ENCODE data around the gene FAM180B. TPM values are rescaled to one million over a fixed set of nuclear protein-coding genes. Genes with fewer than 3 reads are reported as not detected.
A peak's percentile ranks its signal among the peaks of the same experiment; 100 is the strongest.

The FAM180B gene
- total and polyA plus RNA-seq, 2 experiments from 2014 or later, result not detected

DNA sequence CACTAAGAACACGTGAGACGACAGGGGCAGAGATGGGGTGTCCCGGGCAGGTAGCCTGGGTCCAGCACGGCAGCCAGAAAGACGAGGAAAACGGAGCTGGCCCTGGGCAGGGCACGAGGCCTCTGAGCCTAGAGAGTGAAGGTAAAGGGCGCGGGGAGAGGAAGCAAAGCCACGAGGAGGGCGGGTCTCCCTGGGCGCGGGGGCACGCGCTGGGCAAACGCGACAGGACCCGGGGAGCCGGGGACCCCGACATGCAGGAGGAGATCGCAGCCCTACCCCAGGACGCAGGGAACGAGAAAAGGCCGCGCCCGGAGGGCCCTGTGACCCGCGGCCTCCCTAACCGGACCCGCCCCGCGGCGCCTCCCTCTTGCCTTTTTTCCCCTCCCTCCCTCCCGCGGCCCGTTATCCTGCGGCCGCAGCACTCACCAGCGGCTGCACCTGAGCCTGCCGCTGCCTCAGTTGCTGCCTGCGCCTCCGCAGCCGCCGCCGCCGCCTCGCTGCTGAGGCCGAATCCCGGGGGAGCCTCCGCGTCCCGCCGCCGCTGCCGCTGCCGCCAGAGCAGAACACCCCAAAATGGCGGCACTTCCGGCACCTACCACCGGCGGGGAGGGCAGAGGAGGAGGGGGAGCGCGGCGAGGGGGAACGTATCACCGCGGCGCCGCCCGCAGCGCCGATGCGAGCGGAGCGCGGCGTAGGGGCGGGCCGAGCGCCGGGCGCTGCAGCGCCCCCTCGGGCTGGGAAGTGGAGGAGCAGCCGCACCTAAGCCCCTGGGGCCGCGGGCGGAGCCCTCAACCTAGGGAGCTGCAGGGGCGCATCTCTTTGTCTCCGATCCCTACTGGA lies 33.7 kb upstream of the FAM180B start, which contains the start of gene CELF1:
Gene CELF1, minus strand, starts transcription at position 567 of the 840 bp plus-strand sequence. CDS start 53,609 bp downstream, outside the sequence.
- H3K27me3 Mint-ChIP-seq (ENCODE audit: insufficient read depth, low read depth, poor library complexity), result peaks cover 7% of the 10 kb centered on the region
- peak within 1 kb of the TSS; percentile 99 for H3K4me3 ChIP-seq
- TF ChIP-seq, protein P1, sequence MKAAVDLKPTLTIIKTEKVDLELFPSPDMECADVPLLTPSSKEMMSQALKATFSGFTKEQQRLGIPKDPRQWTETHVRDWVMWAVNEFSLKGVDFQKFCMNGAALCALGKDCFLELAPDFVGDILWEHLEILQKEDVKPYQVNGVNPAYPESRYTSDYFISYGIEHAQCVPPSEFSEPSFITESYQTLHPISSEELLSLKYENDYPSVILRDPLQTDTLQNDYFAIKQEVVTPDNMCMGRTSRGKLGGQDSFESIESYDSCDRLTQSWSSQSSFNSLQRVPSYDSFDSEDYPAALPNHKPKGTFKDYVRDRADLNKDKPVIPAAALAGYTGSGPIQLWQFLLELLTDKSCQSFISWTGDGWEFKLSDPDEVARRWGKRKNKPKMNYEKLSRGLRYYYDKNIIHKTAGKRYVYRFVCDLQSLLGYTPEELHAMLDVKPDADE (IDR thresholded peaks at IDR 0.05), result peak; percentile 38; the same call in 1 of the 2 replicates
- TF ChIP-seq ZNF114 (CRISPR knock-in tag; IDR thresholded peaks at IDR 0.05) (no peak), CREB1 (CRISPR knock-in tag; IDR thresholded peaks at IDR 0.05; ENCODE audit: low read depth) (peak; percentile 72), POLR2AphosphoS5 (IDR thresholded peaks at IDR 0.05; ENCODE audit: low read depth) (peak; percentile 86)
- TF ChIP-seq, protein P2, sequence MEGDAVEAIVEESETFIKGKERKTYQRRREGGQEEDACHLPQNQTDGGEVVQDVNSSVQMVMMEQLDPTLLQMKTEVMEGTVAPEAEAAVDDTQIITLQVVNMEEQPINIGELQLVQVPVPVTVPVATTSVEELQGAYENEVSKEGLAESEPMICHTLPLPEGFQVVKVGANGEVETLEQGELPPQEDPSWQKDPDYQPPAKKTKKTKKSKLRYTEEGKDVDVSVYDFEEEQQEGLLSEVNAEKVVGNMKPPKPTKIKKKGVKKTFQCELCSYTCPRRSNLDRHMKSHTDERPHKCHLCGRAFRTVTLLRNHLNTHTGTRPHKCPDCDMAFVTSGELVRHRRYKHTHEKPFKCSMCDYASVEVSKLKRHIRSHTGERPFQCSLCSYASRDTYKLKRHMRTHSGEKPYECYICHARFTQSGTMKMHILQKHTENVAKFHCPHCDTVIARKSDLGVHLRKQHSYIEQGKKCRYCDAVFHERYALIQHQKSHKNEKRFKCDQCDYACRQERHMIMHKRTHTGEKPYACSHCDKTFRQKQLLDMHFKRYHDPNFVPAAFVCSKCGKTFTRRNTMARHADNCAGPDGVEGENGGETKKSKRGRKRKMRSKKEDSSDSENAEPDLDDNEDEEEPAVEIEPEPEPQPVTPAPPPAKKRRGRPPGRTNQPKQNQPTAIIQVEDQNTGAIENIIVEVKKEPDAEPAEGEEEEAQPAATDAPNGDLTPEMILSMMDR (conservative IDR thresholded peaks at IDR 0.05; ENCODE audit: low read depth in 2 of 2), result peak; percentile 67 to 71
- H3K36me3 Mint-ChIP-seq (ENCODE audit: low read depth), result peaks cover 26% of the 10 kb centered on the region
- H3K36me3 ChIP-seq (ENCODE audit: insufficient read depth), result no peaks in the 10 kb centered on the region
- peaks cover 37% of the 10 kb centered on the region for H4K20me1 ChIP-seq (replicated peaks; ENCODE audit: insufficient read depth)
- H3K79me2 ChIP-seq (replicated peaks; ENCODE audit: insufficient read depth), result peaks cover 50% of the 10 kb centered on the region
- peaks cover 24% of the 10 kb centered on the region for H3K4me1 ChIP-seq (ENCODE audit: insufficient read depth)
- H3K4me3 Mint-ChIP-seq, result peak within 1 kb of the TSS; percentile 99
- peak within 1 kb of the TSS; percentile 92 for H2AFZ ChIP-seq
- H3K27me3 ChIP-seq (ENCODE audit: insufficient read depth), result no peaks in the 10 kb centered on the region
- ATAC-seq (peak; percentile 92), DNase-seq (ENCODE audit: low spot score) (peak; percentile 95)
- H3K9me2 ChIP-seq (ENCODE audit: insufficient read depth), result no peaks in the 10 kb centered on the region
- H3K4me2 ChIP-seq, result peak within 1 kb of the TSS; percentile 92
- H3K27ac ChIP-seq (ENCODE audit: low read depth), result peak within 1 kb of the TSS; percentile 96
- H3F3A ChIP-seq (replicated peaks; ENCODE audit: low read depth), result 0 out of 2 replicates have a peak, but pooled peaks cover 3% of the 10 kb centered on the region
- H3K9me3 Mint-ChIP-seq, result no peaks in the 10 kb centered on the region
- peaks cover 31% of the 10 kb centered on the region for H3K4me1 Mint-ChIP-seq
- peak within 1 kb of the TSS; percentile 98 for H3K27ac Mint-ChIP-seq

DNA sequence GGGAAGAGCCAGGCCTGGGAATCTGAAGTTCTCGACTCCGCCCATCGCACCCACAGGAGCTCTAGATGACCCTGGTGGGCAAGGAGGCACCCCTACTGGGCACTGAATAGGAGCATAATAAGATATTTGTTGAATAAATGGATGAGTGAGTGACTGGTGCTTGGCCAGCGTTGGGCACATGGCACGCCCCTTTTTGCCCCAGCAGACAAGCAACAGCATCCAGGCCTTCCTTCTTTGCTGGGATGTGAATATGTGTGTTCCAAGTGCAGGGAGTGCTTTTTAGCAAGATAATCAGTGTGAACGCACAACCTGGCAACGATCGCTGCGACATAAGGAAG lies 33.1 kb upstream of the FAM180B start:
- ATAC-seq (peak; percentile 49), DNase-seq (ENCODE audit: low spot score) (no peak)
- Histone ChIP-seq H3F3A (replicated peaks; ENCODE audit: low read depth) (0 out of 2 replicates have a peak, but pooled peaks cover 3% of the 10 kb centered on the region), H4K20me1 (replicated peaks; ENCODE audit: insufficient read depth) (peaks cover 31% of the 10 kb centered on the region), H3K4me1 (ENCODE audit: insufficient read depth) (peaks cover 21% of the 10 kb centered on the region), H3K27ac (ENCODE audit: low read depth) (peak overlapping the region; percentile 79; the same call in 1 of the 2 replicates), H2AFZ (peak overlapping the region; percentile 92), H3K36me3 (ENCODE audit: insufficient read depth) (no peaks in the 10 kb centered on the region), H3K9me2 (ENCODE audit: insufficient read depth) (no peaks in the 10 kb centered on the region), H3K79me2 (replicated peaks; ENCODE audit: insufficient read depth) (peaks cover 44% of the 10 kb centered on the region), H3K27me3 (ENCODE audit: insufficient read depth) (no peaks in the 10 kb centered on the region), H3K4me3 (peak overlapping the region; percentile 99), H3K4me2 (peak overlapping the region; percentile 86)
- H3K9me3 Mint-ChIP-seq, result no peaks in the 10 kb centered on the region
- H3K4me3 Mint-ChIP-seq, result peak overlapping the region; percentile 80
- H3K36me3 Mint-ChIP-seq (ENCODE audit: low read depth), result peaks cover 22% of the 10 kb centered on the region
- peaks cover 7% of the 10 kb centered on the region for H3K27me3 Mint-ChIP-seq (ENCODE audit: insufficient read depth, low read depth, poor library complexity)
- peaks cover 29% of the 10 kb centered on the region for H3K4me1 Mint-ChIP-seq
- peak overlapping the region; percentile 95 for H3K27ac Mint-ChIP-seq
- no peak for TF ChIP-seq ZNF114 (CRISPR knock-in tag; IDR thresholded peaks at IDR 0.05)
- TF ChIP-seq ZNF331 (CRISPR knock-in tag; IDR thresholded peaks at IDR 0.05; ENCODE audit: low read depth), result no peak
- TF ChIP-seq, protein P1 (IDR thresholded peaks at IDR 0.05), result no peak
- TF ChIP-seq POLR2AphosphoS5 (IDR thresholded peaks at IDR 0.05; ENCODE audit: low read depth), result no peak
- TF ChIP-seq CREB1 (CRISPR knock-in tag; IDR thresholded peaks at IDR 0.05; ENCODE audit: low read depth), result no peak
- TF ChIP-seq EZH2phosphoT487 (IDR thresholded peaks at IDR 0.05; ENCODE audit: unreplicated experiment), result no peak
- no peak for TF ChIP-seq STAT1 (IDR thresholded peaks at IDR 0.05; ENCODE audit: unreplicated experiment)
- TF ChIP-seq EZH2 (IDR thresholded peaks at IDR 0.05; ENCODE audit: low read depth, unreplicated experiment), result no peak
- TF ChIP-seq, protein P3, sequence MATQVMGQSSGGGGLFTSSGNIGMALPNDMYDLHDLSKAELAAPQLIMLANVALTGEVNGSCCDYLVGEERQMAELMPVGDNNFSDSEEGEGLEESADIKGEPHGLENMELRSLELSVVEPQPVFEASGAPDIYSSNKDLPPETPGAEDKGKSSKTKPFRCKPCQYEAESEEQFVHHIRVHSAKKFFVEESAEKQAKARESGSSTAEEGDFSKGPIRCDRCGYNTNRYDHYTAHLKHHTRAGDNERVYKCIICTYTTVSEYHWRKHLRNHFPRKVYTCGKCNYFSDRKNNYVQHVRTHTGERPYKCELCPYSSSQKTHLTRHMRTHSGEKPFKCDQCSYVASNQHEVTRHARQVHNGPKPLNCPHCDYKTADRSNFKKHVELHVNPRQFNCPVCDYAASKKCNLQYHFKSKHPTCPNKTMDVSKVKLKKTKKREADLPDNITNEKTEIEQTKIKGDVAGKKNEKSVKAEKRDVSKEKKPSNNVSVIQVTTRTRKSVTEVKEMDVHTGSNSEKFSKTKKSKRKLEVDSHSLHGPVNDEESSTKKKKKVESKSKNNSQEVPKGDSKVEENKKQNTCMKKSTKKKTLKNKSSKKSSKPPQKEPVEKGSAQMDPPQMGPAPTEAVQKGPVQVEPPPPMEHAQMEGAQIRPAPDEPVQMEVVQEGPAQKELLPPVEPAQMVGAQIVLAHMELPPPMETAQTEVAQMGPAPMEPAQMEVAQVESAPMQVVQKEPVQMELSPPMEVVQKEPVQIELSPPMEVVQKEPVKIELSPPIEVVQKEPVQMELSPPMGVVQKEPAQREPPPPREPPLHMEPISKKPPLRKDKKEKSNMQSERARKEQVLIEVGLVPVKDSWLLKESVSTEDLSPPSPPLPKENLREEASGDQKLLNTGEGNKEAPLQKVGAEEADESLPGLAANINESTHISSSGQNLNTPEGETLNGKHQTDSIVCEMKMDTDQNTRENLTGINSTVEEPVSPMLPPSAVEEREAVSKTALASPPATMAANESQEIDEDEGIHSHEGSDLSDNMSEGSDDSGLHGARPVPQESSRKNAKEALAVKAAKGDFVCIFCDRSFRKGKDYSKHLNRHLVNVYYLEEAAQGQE (IDR thresholded peaks at IDR 0.05; ENCODE audit: unreplicated experiment), result no peak
